ENCODE results near the gene CD247.

Gene CD247

GRCh38 chr1:167541610-167542009 is 23.3 kb upstream of the CD247 start:
- DNase-seq = no peak

GRCh38 chr1:167541003-167541402 is 22.7 kb upstream of the CD247 start:
- DNase-seq = no peak

GRCh38 chr1:167538657-167539056 is 20.3 kb upstream of the CD247 start:
- no peak for DNase-seq

GRCh38 chr1:167533851-167534300 is 15.5 kb upstream of the CD247 start:
- no peak for DNase-seq

- DNase-seq = no peak
These were observed 14.9 kb upstream of the CD247 start for GRCh38 chr1:167532964-167533824.

- no peak for DNase-seq
These were observed 14.0 kb upstream of the CD247 start for GRCh38 chr1:167532375-167532774.

GRCh38 chr1:167529829-167530474 is 11.6 kb upstream of the CD247 start:
- DNase-seq = no peak

- no peak for DNase-seq
These were observed 9.9 kb upstream of the CD247 start for GRCh38 chr1:167528057-167528728.

GRCh38 chr1:167526667-167527383 is 8.5 kb upstream of the CD247 start:
- DNase-seq = no peak

GRCh38 chr1:167524651-167525050 is 6.3 kb upstream of the CD247 start:
- no peak for DNase-seq

GRCh38 chr1:167522246-167522645 is 3.9 kb upstream of the CD247 start:
- DNase-seq = no peak

GRCh38 chr1:167520711-167521206 is 2.4 kb upstream of the CD247 start:
- DNase-seq = no peak

- DNase-seq = no peak
These were observed 596 bp downstream of the CD247 start for GRCh38 chr1:167517535-167518330.

- DNase-seq = no peak
These were observed 1.6 kb downstream of the CD247 start for GRCh38 chr1:167516404-167517388.

GRCh38 chr1:167515893-167516321 is 2.4 kb downstream of the CD247 start:
- DNase-seq = no peak

- DNase-seq = no peak
These were observed 2.9 kb downstream of the CD247 start for GRCh38 chr1:167515461-167515860.

GRCh38 chr1:167514288-167514687 is 4.0 kb downstream of the CD247 start:
- DNase-seq = no peak

GRCh38 chr1:167512046-167512654 is 6.2 kb downstream of the CD247 start:
- DNase-seq = no peak

- no peak for DNase-seq
These were observed 6.8 kb downstream of the CD247 start for GRCh38 chr1:167511374-167511986.

- DNase-seq = no peak
These were observed 7.4 kb downstream of the CD247 start for GRCh38 chr1:167510881-167511280.

Data from amniotic stem cell (primary cell).